OCI-LY3 (cell line): ENCODE results near the gene KIF6.

Experiments used
- EZH2phosphoT487 ChIP-seq: fragments of 200-600 bp; shearing (Covaris generic); IDR thresholded peaks from 2 replicates; pipeline ENCODE4 v1.6.1; 2018; ENCODE audit warnings: antibody characterized with exemption, mixed run types, low read depth
- TF ChIP-seq, protein P1 (sequence below): fragments of 200-600, 300-600 bp; sonication (generic); IDR thresholded peaks from 2 replicates; pipeline ENCODE4 v1.5.1; 2014; ENCODE audit warnings: antibody characterized with exemption, low read length, low read depth

DNA sequence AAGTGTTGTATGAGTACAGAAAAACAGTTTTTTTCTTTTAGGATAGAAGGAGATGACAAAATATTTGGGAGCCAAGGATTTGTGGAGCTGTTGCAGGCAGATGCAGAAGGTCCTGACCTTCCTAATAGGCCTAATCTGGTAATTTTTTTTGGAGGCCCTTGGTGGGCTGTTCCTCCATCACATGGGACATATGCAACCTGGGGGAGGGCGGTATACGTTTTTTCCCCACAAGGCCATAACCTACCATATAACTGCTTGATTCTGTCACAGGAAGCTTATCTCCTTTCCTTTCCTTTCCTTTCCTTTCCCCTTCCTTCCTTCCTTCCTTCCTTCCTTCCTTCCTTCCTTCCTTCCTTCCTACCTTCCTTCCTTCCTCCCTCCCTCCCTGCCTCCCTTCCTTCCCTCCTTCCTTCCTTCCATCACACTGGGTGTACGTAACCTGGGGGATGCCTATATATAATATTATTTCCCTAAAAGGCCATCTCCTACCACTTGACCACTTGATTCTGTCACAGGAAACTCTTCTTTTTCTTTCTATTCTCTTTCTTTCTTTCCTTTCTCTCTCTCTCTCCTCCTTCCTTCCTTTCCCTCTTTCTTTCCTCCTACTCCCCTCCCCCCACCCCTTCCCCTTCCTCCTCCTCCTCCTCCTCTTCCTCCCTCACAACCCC, 217.7 kb downstream of the KIF6 start:
- TF ChIP-seq, protein P1, sequence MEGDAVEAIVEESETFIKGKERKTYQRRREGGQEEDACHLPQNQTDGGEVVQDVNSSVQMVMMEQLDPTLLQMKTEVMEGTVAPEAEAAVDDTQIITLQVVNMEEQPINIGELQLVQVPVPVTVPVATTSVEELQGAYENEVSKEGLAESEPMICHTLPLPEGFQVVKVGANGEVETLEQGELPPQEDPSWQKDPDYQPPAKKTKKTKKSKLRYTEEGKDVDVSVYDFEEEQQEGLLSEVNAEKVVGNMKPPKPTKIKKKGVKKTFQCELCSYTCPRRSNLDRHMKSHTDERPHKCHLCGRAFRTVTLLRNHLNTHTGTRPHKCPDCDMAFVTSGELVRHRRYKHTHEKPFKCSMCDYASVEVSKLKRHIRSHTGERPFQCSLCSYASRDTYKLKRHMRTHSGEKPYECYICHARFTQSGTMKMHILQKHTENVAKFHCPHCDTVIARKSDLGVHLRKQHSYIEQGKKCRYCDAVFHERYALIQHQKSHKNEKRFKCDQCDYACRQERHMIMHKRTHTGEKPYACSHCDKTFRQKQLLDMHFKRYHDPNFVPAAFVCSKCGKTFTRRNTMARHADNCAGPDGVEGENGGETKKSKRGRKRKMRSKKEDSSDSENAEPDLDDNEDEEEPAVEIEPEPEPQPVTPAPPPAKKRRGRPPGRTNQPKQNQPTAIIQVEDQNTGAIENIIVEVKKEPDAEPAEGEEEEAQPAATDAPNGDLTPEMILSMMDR = no peak
- no peak for TF ChIP-seq EZH2phosphoT487
